Uterus (tissue), 4 donors: ENCODE measurements around the gene PGA3. TPM values are rescaled to one million over a fixed set of nuclear protein-coding genes. Genes with fewer than 3 reads are reported as not detected.
"Not testable (repeated sequence)": the region's sequence is repeated elsewhere in the genome, so short reads cannot be mapped to it uniquely, and the experiment has no call there.

Experiments
- DNase-seq, 2 donors: peaks; one replicate each; pipeline ENCODE4 v3.0.0-alpha.2; 2019 to 2020
- H3K27ac ChIP-seq, 2 donors: fragments of 200-600 bp; sonication (generic); 1 replicate in 1 of 2; 2 replicates in 1 of 2; pipeline ENCODE4 v1.5.1; 2016 to 2018
- H3K27me3 ChIP-seq, 2 donors: fragments of 200-600 bp; sonication (generic); one replicate each; pipeline ENCODE4 v1.5.1; 2018 to 2019; ENCODE audit warnings: control low read depth in 1 of 2
- H3K36me3 ChIP-seq, 2 donors: fragments of 200-600 bp; sonication (generic); one replicate each; pipeline ENCODE4 v1.5.1; 2019; ENCODE audit warnings: control low read depth in 1 of 2
- H3K4me1 ChIP-seq, 2 donors: fragments of 200-600 bp; sonication (generic); one replicate each; pipeline ENCODE4 v1.5.1; 2018 to 2019; ENCODE audit warnings: control low read depth in 1 of 2
- H3K4me3 ChIP-seq, 2 donors: fragments of 200-600 bp; sonication (generic); 1 replicate in 1 of 2; 2 replicates in 1 of 2; pipeline ENCODE4 v1.5.1; 2018 to 2019; ENCODE audit warnings: mild to moderate bottlenecking in 1 of 2
- H3K9me3 ChIP-seq, 2 donors: fragments of 200-600 bp; sonication (generic); one replicate each; pipeline ENCODE4 v1.5.1; 2019; ENCODE audit warnings: control low read depth in 1 of 2
- intact Hi-C: fragments of 100-400 bp; cut with DNase I; formaldehyde crosslinking; loops from one replicate; pipeline ENCODE4 v1.15.1; 2023; ENCODE audit warnings: low total_unique reads
- total RNA-seq, 4 donors: library from RNA; depleted of rRNA in 3 of 4; stranded (reverse); fragments of >200 nt in 3 of 4; gene quantifications; one replicate each; pipeline versions ENCODE4 v1.1.0 to v1.2.4, GENCODE V29; 2014 to 2023
- donor health status: DM: yes; HTN: yes; CAD: no.

Gene PGA3
- total RNA-seq, 4 donors from 2014 or later: 0.35 to 6.5 (median 4.4) TPM; not detected in 1

DNA sequence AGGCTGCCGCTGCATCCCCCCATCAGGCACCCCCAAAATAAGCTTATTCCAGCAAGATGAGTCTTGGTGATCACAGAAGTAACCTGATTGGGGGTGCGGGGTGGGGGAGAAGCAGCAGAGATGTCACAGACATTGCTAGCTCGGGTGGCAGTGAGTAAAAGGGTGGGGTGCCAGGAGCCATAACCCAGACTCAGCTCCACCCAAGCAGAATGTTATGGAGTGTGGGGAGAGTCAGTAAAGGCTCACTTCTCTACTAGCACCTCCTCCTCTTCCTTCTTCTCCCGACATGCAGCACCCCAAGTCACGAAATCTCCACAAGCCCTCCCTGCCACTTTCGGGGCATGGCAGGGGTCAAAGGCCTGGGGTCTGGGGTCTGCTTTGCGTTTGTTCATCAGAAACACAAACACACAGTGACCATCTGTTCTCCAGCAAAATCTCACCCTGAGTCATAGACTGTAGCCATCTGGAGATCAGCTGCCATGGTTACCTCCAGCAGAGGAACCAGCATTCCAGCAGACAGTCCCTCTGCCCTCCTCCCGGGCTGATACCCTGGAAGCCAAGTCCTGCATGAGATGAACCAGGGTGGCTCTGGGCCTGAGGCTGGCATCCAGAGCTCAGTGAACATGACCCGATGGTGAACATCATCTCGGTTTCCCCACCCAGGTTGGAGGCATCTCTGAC is 23.3 kb downstream of the PGA3 start:
- H3K27ac ChIP-seq, H3K27me3 ChIP-seq, H3K4me3 ChIP-seq, H3K4me1 ChIP-seq, intact Hi-C loops, DNase-seq, H3K9me3 ChIP-seq, H3K36me3 ChIP-seq: not testable (repeated sequence)

GRCh38 chr11:61229458-61229857 is 26.1 kb downstream of the PGA3 start:
- H3K9me3 ChIP-seq, H3K36me3 ChIP-seq, H3K27ac ChIP-seq, intact Hi-C loops, H3K4me3 ChIP-seq, H3K27me3 ChIP-seq, DNase-seq, H3K4me1 ChIP-seq: not testable (repeated sequence)

GRCh38 chr11:61231033-61231432 is 27.7 kb downstream of the PGA3 start:
- H3K27me3 ChIP-seq, H3K4me3 ChIP-seq, DNase-seq, intact Hi-C loops, H3K36me3 ChIP-seq, H3K9me3 ChIP-seq, H3K27ac ChIP-seq, H3K4me1 ChIP-seq: not testable (repeated sequence)

DNA sequence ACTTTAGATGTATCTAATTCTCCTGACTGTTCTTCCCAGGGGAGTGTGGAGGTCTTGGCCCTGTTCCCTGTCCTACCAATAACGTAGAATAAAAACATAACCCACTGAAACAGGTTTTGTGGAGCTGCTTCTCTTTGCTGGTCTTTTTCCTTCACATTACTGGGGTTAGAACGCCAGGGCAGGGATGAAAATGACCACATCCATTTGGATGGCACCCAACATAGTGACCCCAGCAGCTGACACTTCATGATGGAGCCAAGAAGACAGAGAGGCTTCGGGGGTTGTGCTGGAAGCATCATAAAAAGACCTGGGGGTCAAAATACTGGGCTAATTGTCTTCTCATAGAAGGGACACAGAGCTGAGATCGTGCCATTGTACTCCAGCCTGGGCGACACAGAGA is 28.3 kb downstream of the PGA3 start:
- H3K36me3 ChIP-seq, intact Hi-C loops, H3K4me3 ChIP-seq, DNase-seq, H3K4me1 ChIP-seq, H3K9me3 ChIP-seq, H3K27me3 ChIP-seq, H3K27ac ChIP-seq: not testable (repeated sequence)

- H3K27me3 ChIP-seq, H3K4me1 ChIP-seq, H3K27ac ChIP-seq, DNase-seq, H3K4me3 ChIP-seq, H3K36me3 ChIP-seq, H3K9me3 ChIP-seq, intact Hi-C loops: not testable (repeated sequence)
These were observed 29.3 kb downstream of the PGA3 start for GRCh38 chr11:61232548-61233145.

GRCh38 chr11:61237130-61237529 is 33.8 kb downstream of the PGA3 start:
- H3K9me3 ChIP-seq, H3K36me3 ChIP-seq, intact Hi-C loops, DNase-seq, H3K27me3 ChIP-seq, H3K4me1 ChIP-seq, H3K27ac ChIP-seq, H3K4me3 ChIP-seq: not testable (repeated sequence)

GRCh38 chr11:61240288-61240687 is 37.0 kb downstream of the PGA3 start:
- H3K4me1 ChIP-seq, H3K9me3 ChIP-seq, H3K27ac ChIP-seq, DNase-seq, H3K4me3 ChIP-seq, intact Hi-C loops, H3K27me3 ChIP-seq, H3K36me3 ChIP-seq: not testable (repeated sequence)

DNA sequence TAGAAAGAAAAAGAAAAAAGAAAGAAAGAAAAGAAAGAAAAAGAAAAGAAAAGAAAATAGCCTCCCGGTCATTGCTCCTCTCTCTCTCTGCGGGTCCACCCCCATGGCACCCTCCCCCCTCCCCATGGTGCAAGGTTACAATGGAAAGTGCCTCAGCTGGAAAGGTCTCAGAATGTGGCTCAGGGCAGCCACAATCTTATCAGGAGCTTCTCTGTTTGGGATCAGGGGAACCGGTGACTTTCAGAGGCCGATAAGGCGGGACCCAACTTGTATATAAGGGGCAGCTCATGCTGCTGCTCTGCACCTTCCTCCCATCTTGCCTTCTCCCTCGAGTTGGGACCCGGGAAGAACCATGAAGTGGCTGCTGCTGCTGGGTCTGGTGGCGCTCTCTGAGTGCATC is 37.6 kb downstream of the PGA3 start, which contains the start of gene PGA5:
Gene PGA5 (plus strand): TSS at position 301 of the 400 bp plus-strand sequence. CDS start 52 bp downstream, at position 353.
- H3K36me3 ChIP-seq, DNase-seq, H3K4me1 ChIP-seq, intact Hi-C loops, H3K27me3 ChIP-seq, H3K9me3 ChIP-seq, H3K27ac ChIP-seq, H3K4me3 ChIP-seq: not testable (repeated sequence)

DNA sequence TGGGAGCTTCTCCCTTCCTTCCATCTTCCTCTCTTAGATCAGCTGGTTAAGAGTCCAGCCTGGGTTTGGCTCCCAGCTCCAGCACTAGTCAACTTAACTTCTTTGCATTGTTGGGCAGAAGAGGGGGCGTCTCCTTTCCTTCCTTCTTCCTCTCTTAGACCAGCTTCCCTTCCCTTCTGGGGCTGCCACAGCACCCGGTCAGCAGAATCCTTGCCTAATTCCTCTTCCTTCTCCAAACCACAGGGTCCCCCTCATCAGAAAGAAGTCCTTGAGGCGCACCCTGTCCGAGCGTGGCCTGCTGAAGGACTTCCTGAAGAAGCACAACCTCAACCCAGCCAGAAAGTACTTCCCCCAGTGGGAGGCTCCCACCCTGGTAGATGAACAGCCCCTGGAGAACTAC is 38.2 kb downstream of the PGA3 start:
- H3K36me3 ChIP-seq, intact Hi-C loops, H3K27me3 ChIP-seq, H3K27ac ChIP-seq, DNase-seq, H3K4me3 ChIP-seq, H3K9me3 ChIP-seq, H3K4me1 ChIP-seq: not testable (repeated sequence)

- H3K27me3 ChIP-seq, H3K36me3 ChIP-seq, DNase-seq, intact Hi-C loops, H3K4me1 ChIP-seq, H3K4me3 ChIP-seq, H3K9me3 ChIP-seq, H3K27ac ChIP-seq: not testable (repeated sequence)
These were observed 42.1 kb downstream of the PGA3 start for GRCh38 chr11:61245284-61245964.

GRCh38 chr11:61248071-61248470 is 44.8 kb downstream of the PGA3 start:
- H3K4me1 ChIP-seq, H3K36me3 ChIP-seq, H3K27ac ChIP-seq, H3K9me3 ChIP-seq, DNase-seq, intact Hi-C loops, H3K4me3 ChIP-seq, H3K27me3 ChIP-seq: not testable (repeated sequence)

- intact Hi-C loops, H3K9me3 ChIP-seq, H3K4me3 ChIP-seq, H3K27ac ChIP-seq, H3K36me3 ChIP-seq, DNase-seq, H3K4me1 ChIP-seq, H3K27me3 ChIP-seq: not testable (repeated sequence)
These were observed 45.9 kb downstream of the PGA3 start for GRCh38 chr11:61249201-61249600.
